ENCODE results near the gene RAG1.
"Not testable (repeated sequence)": the region's sequence is repeated elsewhere in the genome, so short reads cannot be mapped to it uniquely, and the experiment has no call there.

GRCh38 chr11:36557390-36557789 lies 10.4 kb upstream of the RAG1 start:
- not testable (repeated sequence) for TF ChIP-seq POLR2A, CTCF (IDR thresholded peaks at IDR 0.05)
